ENCODE measurements around the gene ETS2. TPM values are rescaled to one million over a fixed set of nuclear protein-coding genes. Genes with fewer than 3 reads are reported as not detected.

ETS2 gene
- total RNA-seq, 1 donor from 2014 or later, result 22.4 TPM

GRCh38 chr21:38849776-38850175 is 44.0 kb downstream of the ETS2 start:
- Histone ChIP-seq H3F3A (ENCODE audit: low read depth) (no peaks in the 10 kb centered on the region), H3K4me3 (no peak overlapping the region), H2AFZ (replicated peaks) (no peak overlapping the region), H3K4me2 (no peak overlapping the region), H3K27me3 (no peaks in the 10 kb centered on the region), H3K27ac (no peak overlapping the region), H3K9ac (no peak overlapping the region), H3K79me2 (ENCODE audit: low read depth) (no peaks in the 10 kb centered on the region), H3K9me3 (ENCODE audit: low read depth) (no peaks in the 10 kb centered on the region), H3K4me1 (no peaks in the 10 kb centered on the region), H3K36me3 (no peaks in the 10 kb centered on the region), H4K20me1 (ENCODE audit: low read depth) (no peaks in the 10 kb centered on the region)
- Mint-ChIP-seq H3K27me3 (ENCODE audit: insufficient read depth, low read depth) (peaks cover 5% of the 10 kb centered on the region), H3K4me1 (peaks cover 16% of the 10 kb centered on the region), H3K4me3 (no peak overlapping the region), H3K27ac (no peak overlapping the region), H3K36me3 (no peaks in the 10 kb centered on the region), H3K9me3 (peaks cover 2% of the 10 kb centered on the region)
- DNase-seq (ENCODE audit: low spot score), result no peak
- no peak for TF ChIP-seq EZH2 (IDR thresholded peaks at IDR 0.05)
- no peak for TF ChIP-seq EZH2phosphoT487 (IDR thresholded peaks at IDR 0.05)
- no peak for TF ChIP-seq CTCF (IDR thresholded peaks at IDR 0.05)

- H3K4me3 Mint-ChIP-seq, result no peak overlapping the region
Measured at GRCh38 chr21:38850277-38850951, 44.7 kb downstream of the ETS2 start.

GRCh38 chr21:38851101-38851500 is 45.4 kb downstream of the ETS2 start:
- no peaks in the 10 kb centered on the region for H3K9me3 ChIP-seq (ENCODE audit: low read depth)
- no peaks in the 10 kb centered on the region for H3K79me2 ChIP-seq (ENCODE audit: low read depth)
- Mint-ChIP-seq H3K27ac (no peak overlapping the region), H3K9me3 (no peaks in the 10 kb centered on the region), H3K36me3 (no peaks in the 10 kb centered on the region), H3K4me3 (no peak overlapping the region), H3K4me1 (peaks cover 16% of the 10 kb centered on the region), H3K27me3 (ENCODE audit: insufficient read depth, low read depth) (peaks cover 5% of the 10 kb centered on the region)
- H3K27ac ChIP-seq, result no peak overlapping the region
- TF ChIP-seq EZH2phosphoT487 (IDR thresholded peaks at IDR 0.05) (no peak), EZH2 (IDR thresholded peaks at IDR 0.05) (no peak), CTCF (IDR thresholded peaks at IDR 0.05) (no peak)
- no peak overlapping the region for H2AFZ ChIP-seq (replicated peaks)
- H3K4me3 ChIP-seq, result no peak overlapping the region
- no peaks in the 10 kb centered on the region for H3K4me1 ChIP-seq
- no peak overlapping the region for H3K9ac ChIP-seq
- no peaks in the 10 kb centered on the region for H4K20me1 ChIP-seq (ENCODE audit: low read depth)
- no peak for DNase-seq (ENCODE audit: low spot score)
- H3K27me3 ChIP-seq, result no peaks in the 10 kb centered on the region
- H3K36me3 ChIP-seq, result no peaks in the 10 kb centered on the region
- H3K4me2 ChIP-seq, result no peak overlapping the region
- no peaks in the 10 kb centered on the region for H3F3A ChIP-seq (ENCODE audit: low read depth)

More at GRCh38 chr21:38850277-38850951, 44.7 kb downstream of the ETS2 start:
- peaks cover 5% of the 10 kb centered on the region for H3K27me3 Mint-ChIP-seq (ENCODE audit: insufficient read depth, low read depth)
- no peak overlapping the region for H3K4me3 ChIP-seq
- no peaks in the 10 kb centered on the region for H3K36me3 ChIP-seq
- peak overlapping the region; percentile 3 for H2AFZ ChIP-seq (replicated peaks)
- no peaks in the 10 kb centered on the region for H3K36me3 Mint-ChIP-seq
- no peaks in the 10 kb centered on the region for H3K9me3 Mint-ChIP-seq
- TF ChIP-seq EZH2 (IDR thresholded peaks at IDR 0.05) (no peak), CTCF (IDR thresholded peaks at IDR 0.05) (no peak), EZH2phosphoT487 (IDR thresholded peaks at IDR 0.05) (no peak)
- no peak overlapping the region for H3K27ac Mint-ChIP-seq
- H4K20me1 ChIP-seq (ENCODE audit: low read depth), result no peaks in the 10 kb centered on the region
- H3K9me3 ChIP-seq (ENCODE audit: low read depth), result no peaks in the 10 kb centered on the region
- H3K79me2 ChIP-seq (ENCODE audit: low read depth), result no peaks in the 10 kb centered on the region
- no peaks in the 10 kb centered on the region for H3K4me1 ChIP-seq
- H3K4me1 Mint-ChIP-seq, result peaks cover 16% of the 10 kb centered on the region
- H3K4me2 ChIP-seq, result no peak overlapping the region
- no peaks in the 10 kb centered on the region for H3F3A ChIP-seq (ENCODE audit: low read depth)
- H3K9ac ChIP-seq, result no peak overlapping the region
- H3K27ac ChIP-seq, result no peak overlapping the region
- DNase-seq (ENCODE audit: low spot score), result no peak
- H3K27me3 ChIP-seq, result no peaks in the 10 kb centered on the region
